HCT116 (cell line): Measurements from ENCODE around the gene CST4.

Experiments
- CTCF ChIP-seq, 3 experiments: fragments of 200-600 bp in 1 of 3; sonication (generic) in 1 of 3; IDR thresholded peaks in 2 of 3; conservative IDR thresholded peaks in 1 of 3; 2 replicates each; pipeline ENCODE4 v1.5.1; 2012 to 2017; ENCODE audit warnings: low read depth in 2 of 3, low read length in 2 of 3, antibody characterized with exemption in 1 of 3, borderline replicate concordance in 1 of 3, control low read depth in 1 of 3, mild to moderate bottlenecking in 1 of 3, mixed read lengths in 1 of 3, mixed run types in 1 of 3, moderate library complexity in 1 of 3; ENCODE audit not compliant: insufficient read depth in 1 of 3
- JUND ChIP-seq: IDR thresholded peaks from 2 replicates; pipeline ENCODE4 v1.6.1; 2012
- RAD21 ChIP-seq: IDR thresholded peaks from 2 replicates; pipeline ENCODE4 v1.6.1; 2012; ENCODE audit warnings: low read depth, mild to moderate bottlenecking
- REST ChIP-seq: IDR thresholded peaks from 2 replicates; pipeline ENCODE4 v1.6.1; 2012; ENCODE audit warnings: low read depth

- TF ChIP-seq RAD21 (no peak), CTCF (IDR thresholded peaks at IDR 0.05 in 2 of 3, conservative IDR thresholded peaks at IDR 0.05 in 1 of 3; ENCODE audit: borderline replicate concordance in 1 of 3, insufficient read depth in 1 of 3, low read depth in 2 of 3, low read length in 2 of 3) (no peak), JUND (no peak), REST (no peak)
These were observed 18.5 kb downstream of the CST4 start for GRCh38 chr20:23670361-23670760.
